Measurements from ENCODE around the gene E2F1.

DNA sequence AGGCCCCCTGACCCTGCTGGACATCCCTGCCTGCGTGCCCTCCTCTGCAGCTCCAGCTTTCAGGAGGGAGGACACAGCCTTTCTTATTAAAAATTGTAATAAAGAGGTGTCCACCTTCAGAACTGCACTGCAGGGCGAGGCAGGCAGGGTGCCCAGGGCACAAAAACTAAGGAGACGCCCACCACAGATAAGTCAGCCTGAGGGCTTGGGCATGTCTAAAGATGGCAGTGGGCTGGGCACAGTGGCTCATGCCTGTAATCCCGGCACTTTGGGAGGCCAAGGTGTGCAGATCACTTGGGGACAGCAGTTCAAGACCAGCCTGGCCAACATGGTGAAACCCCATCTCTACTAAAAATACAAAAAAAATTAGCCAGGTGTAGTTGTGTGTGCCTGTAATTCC, 31.0 kb downstream of the E2F1 start:
- TF ChIP-seq, protein P1, sequence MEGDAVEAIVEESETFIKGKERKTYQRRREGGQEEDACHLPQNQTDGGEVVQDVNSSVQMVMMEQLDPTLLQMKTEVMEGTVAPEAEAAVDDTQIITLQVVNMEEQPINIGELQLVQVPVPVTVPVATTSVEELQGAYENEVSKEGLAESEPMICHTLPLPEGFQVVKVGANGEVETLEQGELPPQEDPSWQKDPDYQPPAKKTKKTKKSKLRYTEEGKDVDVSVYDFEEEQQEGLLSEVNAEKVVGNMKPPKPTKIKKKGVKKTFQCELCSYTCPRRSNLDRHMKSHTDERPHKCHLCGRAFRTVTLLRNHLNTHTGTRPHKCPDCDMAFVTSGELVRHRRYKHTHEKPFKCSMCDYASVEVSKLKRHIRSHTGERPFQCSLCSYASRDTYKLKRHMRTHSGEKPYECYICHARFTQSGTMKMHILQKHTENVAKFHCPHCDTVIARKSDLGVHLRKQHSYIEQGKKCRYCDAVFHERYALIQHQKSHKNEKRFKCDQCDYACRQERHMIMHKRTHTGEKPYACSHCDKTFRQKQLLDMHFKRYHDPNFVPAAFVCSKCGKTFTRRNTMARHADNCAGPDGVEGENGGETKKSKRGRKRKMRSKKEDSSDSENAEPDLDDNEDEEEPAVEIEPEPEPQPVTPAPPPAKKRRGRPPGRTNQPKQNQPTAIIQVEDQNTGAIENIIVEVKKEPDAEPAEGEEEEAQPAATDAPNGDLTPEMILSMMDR (IDR thresholded peaks at IDR 0.05): no peak
- TF ChIP-seq POLR2AphosphoS5 (IDR thresholded peaks at IDR 0.05): no peak
